ENCODE measurements around the gene ZNF865.
A peak's percentile ranks its signal among the peaks of the same experiment; 100 is the strongest.

- TF ChIP-seq, protein P1, sequence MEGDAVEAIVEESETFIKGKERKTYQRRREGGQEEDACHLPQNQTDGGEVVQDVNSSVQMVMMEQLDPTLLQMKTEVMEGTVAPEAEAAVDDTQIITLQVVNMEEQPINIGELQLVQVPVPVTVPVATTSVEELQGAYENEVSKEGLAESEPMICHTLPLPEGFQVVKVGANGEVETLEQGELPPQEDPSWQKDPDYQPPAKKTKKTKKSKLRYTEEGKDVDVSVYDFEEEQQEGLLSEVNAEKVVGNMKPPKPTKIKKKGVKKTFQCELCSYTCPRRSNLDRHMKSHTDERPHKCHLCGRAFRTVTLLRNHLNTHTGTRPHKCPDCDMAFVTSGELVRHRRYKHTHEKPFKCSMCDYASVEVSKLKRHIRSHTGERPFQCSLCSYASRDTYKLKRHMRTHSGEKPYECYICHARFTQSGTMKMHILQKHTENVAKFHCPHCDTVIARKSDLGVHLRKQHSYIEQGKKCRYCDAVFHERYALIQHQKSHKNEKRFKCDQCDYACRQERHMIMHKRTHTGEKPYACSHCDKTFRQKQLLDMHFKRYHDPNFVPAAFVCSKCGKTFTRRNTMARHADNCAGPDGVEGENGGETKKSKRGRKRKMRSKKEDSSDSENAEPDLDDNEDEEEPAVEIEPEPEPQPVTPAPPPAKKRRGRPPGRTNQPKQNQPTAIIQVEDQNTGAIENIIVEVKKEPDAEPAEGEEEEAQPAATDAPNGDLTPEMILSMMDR (IDR thresholded peaks at IDR 0.05): no peak
- peak in 1 of 2 donors; percentile 26 for TF ChIP-seq POLR2A (IDR thresholded peaks at IDR 0.05)
Observed at GRCh38 chr19:55563261-55563690, 42.2 kb upstream of the ZNF865 start.

Data from Peyer's patch (tissue), 4 donors.